ENCODE measurements around the gene PRKCH.

The PRKCH gene

DNA sequence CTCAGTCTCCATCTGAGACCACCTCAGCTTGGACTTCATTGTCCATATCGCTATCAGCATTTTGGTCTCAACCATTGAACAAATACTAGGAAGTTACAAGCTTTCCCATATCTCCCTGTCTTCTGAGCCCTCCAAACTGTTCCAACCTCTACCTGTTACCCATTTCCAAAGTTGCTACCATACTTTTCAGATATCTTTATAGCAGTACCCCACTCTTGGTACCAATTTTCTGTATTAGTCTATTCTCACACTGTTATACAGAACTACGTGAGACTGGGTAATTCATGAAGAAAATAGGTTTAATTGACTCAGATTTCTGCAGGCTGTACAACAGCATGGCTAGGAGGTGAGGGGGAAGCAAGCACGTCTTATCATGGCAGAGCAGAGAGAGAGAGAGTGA, 53.8 kb downstream of the PRKCH start:
- Histone ChIP-seq H3K4me1 (ENCODE audit: insufficient read depth, low read length, poor library complexity, severe bottlenecking) (peaks cover 14% of the 10 kb centered on the region), H3K4me2 (ENCODE audit: low read depth, low read length, poor library complexity, severe bottlenecking) (no peak overlapping the region), H3K9me2 (replicated peaks; ENCODE audit: low read depth, low read length) (no peaks in the 10 kb centered on the region), H4K20me1 (ENCODE audit: insufficient read depth, low read length, poor library complexity, severe bottlenecking) (peaks cover 37% of the 10 kb centered on the region), H3K4me3 (ENCODE audit: low read length, poor library complexity, severe bottlenecking) (no peak overlapping the region), H3K9me3 (ENCODE audit: insufficient read depth, low read depth, low read length) (peaks cover 24% of the 10 kb centered on the region; the same call in 1 of the 2 replicates), H2AFZ (ENCODE audit: low read length) (no peak overlapping the region), H3K9ac (ENCODE audit: low read depth, low read length, poor library complexity, severe bottlenecking) (no peak overlapping the region), H3F3A (ENCODE audit: low read depth) (no peaks in the 10 kb centered on the region), H3K79me2 (ENCODE audit: insufficient read depth, low read length) (peaks cover 100% of the 10 kb centered on the region), H3K27me3 (ENCODE audit: insufficient read depth, low read length, poor library complexity, severe bottlenecking) (no peaks in the 10 kb centered on the region), H3K36me3 (ENCODE audit: insufficient read depth, low read length) (peaks cover 40% of the 10 kb centered on the region; the same call in 1 of the 2 replicates)
- TF ChIP-seq, protein P1, sequence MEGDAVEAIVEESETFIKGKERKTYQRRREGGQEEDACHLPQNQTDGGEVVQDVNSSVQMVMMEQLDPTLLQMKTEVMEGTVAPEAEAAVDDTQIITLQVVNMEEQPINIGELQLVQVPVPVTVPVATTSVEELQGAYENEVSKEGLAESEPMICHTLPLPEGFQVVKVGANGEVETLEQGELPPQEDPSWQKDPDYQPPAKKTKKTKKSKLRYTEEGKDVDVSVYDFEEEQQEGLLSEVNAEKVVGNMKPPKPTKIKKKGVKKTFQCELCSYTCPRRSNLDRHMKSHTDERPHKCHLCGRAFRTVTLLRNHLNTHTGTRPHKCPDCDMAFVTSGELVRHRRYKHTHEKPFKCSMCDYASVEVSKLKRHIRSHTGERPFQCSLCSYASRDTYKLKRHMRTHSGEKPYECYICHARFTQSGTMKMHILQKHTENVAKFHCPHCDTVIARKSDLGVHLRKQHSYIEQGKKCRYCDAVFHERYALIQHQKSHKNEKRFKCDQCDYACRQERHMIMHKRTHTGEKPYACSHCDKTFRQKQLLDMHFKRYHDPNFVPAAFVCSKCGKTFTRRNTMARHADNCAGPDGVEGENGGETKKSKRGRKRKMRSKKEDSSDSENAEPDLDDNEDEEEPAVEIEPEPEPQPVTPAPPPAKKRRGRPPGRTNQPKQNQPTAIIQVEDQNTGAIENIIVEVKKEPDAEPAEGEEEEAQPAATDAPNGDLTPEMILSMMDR (conservative IDR thresholded peaks at IDR 0.05; ENCODE audit: low read length) = no peak
- TF ChIP-seq EZH2phosphoT487 (IDR thresholded peaks at IDR 0.05; ENCODE audit: borderline replicate concordance) = no peak

DNA sequence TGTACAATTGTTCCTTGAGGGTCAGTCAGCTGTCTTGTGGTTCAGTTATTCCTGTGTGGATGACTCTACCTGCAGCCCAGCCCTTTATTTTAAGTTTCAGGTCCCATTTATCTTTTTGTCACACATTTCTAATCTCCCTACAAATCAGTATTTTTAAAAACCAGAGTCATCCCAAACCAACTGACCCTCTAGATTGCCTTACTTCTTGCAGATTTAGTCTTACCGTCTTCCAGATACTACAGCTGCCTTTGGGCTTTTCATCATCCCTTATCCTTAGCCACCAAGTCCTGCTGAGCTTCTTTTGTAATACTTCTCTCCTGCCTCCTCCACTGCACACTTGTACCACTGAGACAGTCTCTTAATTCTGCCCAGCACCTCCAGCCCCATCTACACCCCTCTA, 54.9 kb downstream of the PRKCH start:
- Histone ChIP-seq H3F3A (ENCODE audit: low read depth) (no peaks in the 10 kb centered on the region), H3K9me3 (ENCODE audit: insufficient read depth, low read depth, low read length) (peaks cover 24% of the 10 kb centered on the region; the same call in 1 of the 2 replicates), H3K4me3 (ENCODE audit: low read length, poor library complexity, severe bottlenecking) (no peak overlapping the region), H3K36me3 (ENCODE audit: insufficient read depth, low read length) (peaks cover 40% of the 10 kb centered on the region; the same call in 1 of the 2 replicates), H3K79me2 (ENCODE audit: insufficient read depth, low read length) (peaks cover 100% of the 10 kb centered on the region), H3K9ac (ENCODE audit: low read depth, low read length, poor library complexity, severe bottlenecking) (no peak overlapping the region), H2AFZ (ENCODE audit: low read length) (no peak overlapping the region), H3K4me1 (ENCODE audit: insufficient read depth, low read length, poor library complexity, severe bottlenecking) (peaks cover 12% of the 10 kb centered on the region), H3K27me3 (ENCODE audit: insufficient read depth, low read length, poor library complexity, severe bottlenecking) (no peaks in the 10 kb centered on the region), H4K20me1 (ENCODE audit: insufficient read depth, low read length, poor library complexity, severe bottlenecking) (peaks cover 39% of the 10 kb centered on the region), H3K9me2 (replicated peaks; ENCODE audit: low read depth, low read length) (no peaks in the 10 kb centered on the region), H3K4me2 (ENCODE audit: low read depth, low read length, poor library complexity, severe bottlenecking) (no peak overlapping the region)
- TF ChIP-seq, protein P1 (conservative IDR thresholded peaks at IDR 0.05; ENCODE audit: low read length) = no peak
- TF ChIP-seq EZH2phosphoT487 (IDR thresholded peaks at IDR 0.05; ENCODE audit: borderline replicate concordance) = no peak

DNA sequence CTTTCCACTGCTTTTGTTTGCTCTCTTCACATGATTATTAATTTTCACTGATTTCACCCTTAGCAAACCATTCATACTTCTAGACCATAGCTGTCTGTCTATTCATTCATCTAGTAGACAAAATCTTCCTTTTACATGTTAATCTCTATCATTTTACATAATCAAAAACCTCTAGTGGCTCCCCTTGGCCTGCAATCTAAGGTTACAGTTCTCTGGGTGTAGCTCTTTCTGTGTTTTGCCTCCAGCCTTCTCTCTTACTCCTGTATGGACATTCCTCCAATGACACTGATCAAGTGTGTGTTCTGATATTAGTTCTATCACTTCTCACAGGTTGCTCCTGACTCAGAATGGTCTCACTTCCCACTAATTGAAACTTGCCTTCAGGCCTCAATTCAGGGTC, 56.4 kb downstream of the PRKCH start:
- Histone ChIP-seq H3K27me3 (ENCODE audit: insufficient read depth, low read length, poor library complexity, severe bottlenecking) (no peaks in the 10 kb centered on the region), H3K79me2 (ENCODE audit: insufficient read depth, low read length) (peaks cover 100% of the 10 kb centered on the region)

More for the DNA sequence above, 56.4 kb downstream of the PRKCH start:
- TF ChIP-seq, protein P1 (conservative IDR thresholded peaks at IDR 0.05; ENCODE audit: low read length) = no peak
- no peak for TF ChIP-seq EZH2phosphoT487 (IDR thresholded peaks at IDR 0.05; ENCODE audit: borderline replicate concordance)
- Histone ChIP-seq H2AFZ (ENCODE audit: low read length) (no peak overlapping the region), H3K9me2 (replicated peaks; ENCODE audit: low read depth, low read length) (no peaks in the 10 kb centered on the region), H3K9ac (ENCODE audit: low read depth, low read length, poor library complexity, severe bottlenecking) (no peak overlapping the region), H3K4me1 (ENCODE audit: insufficient read depth, low read length, poor library complexity, severe bottlenecking) (peaks cover 23% of the 10 kb centered on the region), H3K4me2 (ENCODE audit: low read depth, low read length, poor library complexity, severe bottlenecking) (no peak overlapping the region), H3K4me3 (ENCODE audit: low read length, poor library complexity, severe bottlenecking) (no peak overlapping the region), H3K36me3 (ENCODE audit: insufficient read depth, low read length) (peaks cover 35% of the 10 kb centered on the region; the same call in 1 of the 2 replicates), H3F3A (ENCODE audit: low read depth) (no peaks in the 10 kb centered on the region), H4K20me1 (ENCODE audit: insufficient read depth, low read length, poor library complexity, severe bottlenecking) (peaks cover 37% of the 10 kb centered on the region), H3K9me3 (ENCODE audit: insufficient read depth, low read depth, low read length) (peaks cover 19% of the 10 kb centered on the region; the same call in 1 of the 2 replicates)

Data from Loucy (cell line).